Measurements from ENCODE around the gene ABHD3.

DNA sequence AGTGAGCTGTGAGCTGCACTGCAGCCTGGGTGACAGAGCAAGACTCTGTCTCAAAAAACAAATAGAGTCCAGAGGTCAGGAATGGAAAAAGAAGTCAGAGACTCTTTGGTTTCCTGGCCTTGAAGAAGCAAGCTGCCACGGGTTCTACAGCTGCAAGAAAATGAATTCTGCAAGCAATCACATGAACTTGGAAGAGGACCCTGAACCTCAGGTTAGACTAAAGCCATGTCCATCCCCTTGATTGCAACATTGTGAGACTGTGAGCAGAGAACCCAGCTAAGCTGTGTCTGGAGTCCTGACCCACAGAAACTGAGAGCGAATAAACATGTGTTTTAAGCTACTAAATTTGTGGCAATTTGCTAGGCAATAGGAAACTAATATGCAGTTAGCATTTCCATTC, 23.1 kb upstream of the ABHD3 start:
- TF ChIP-seq CTCF (IDR thresholded peaks at IDR 0.05 in 8 of 11, conservative IDR thresholded peaks at IDR 0.05 in 3 of 11) (no peak), POLR2A (IDR thresholded peaks at IDR 0.05) (no peak), POLR2AphosphoS5 (IDR thresholded peaks at IDR 0.05) (no peak)

Measured in spleen (tissue), 7 donors.